Transverse colon (tissue), 4 donors: Measurements from ENCODE around the gene TOX2. TPM values are rescaled to one million over a fixed set of nuclear protein-coding genes. Genes with fewer than 3 reads are reported as not detected.
A peak's percentile ranks its signal among the peaks of the same experiment; 100 is the strongest.

Experiments
- DNase-seq: peaks from one replicate; pipeline ENCODE4 v3.0.0-alpha.2; 2019
- H3K27ac ChIP-seq, 4 donors: fragments of 200-600 bp; sonication (generic); 2 replicates each; pipeline ENCODE4 v1.5.1; 2016 to 2018; ENCODE audit warnings: inconsistent platforms in 4 of 4
- H3K27me3 ChIP-seq: fragments of 200-600 bp; sonication (generic); 2 replicates; pipeline ENCODE4 v1.5.1; 2017; ENCODE audit warnings: inconsistent platforms
- H3K36me3 ChIP-seq, 4 donors: fragments of 200-600 bp; sonication (generic); 2 replicates each; pipeline ENCODE4 v1.5.1; 2017 to 2019; ENCODE audit warnings: inconsistent platforms in 4 of 4
- H3K4me1 ChIP-seq, 4 donors: fragments of 200-600 bp; sonication (generic); 2 replicates each; pipeline ENCODE4 v1.5.1; 2017 to 2020; ENCODE audit warnings: inconsistent platforms in 4 of 4
- H3K4me3 ChIP-seq, 4 donors: fragments of 200-600 bp; sonication (generic); 1 replicate in 1 of 4; 2 replicates in 3 of 4; pipeline versions ENCODE4 v1.5.1 to v1.6.1; 2017 to 2019; ENCODE audit warnings: inconsistent platforms in 4 of 4
- H3K9me3 ChIP-seq, 2 donors: fragments of 200-600 bp; sonication (generic); 2 replicates each; pipeline ENCODE4 v1.5.1; 2017 to 2019; ENCODE audit warnings: inconsistent platforms in 2 of 2
- EP300 ChIP-seq: sonication (generic); formaldehyde crosslinking; IDR thresholded peaks from one replicate; pipeline ENCODE4 v1.6.1; 2017; ENCODE audit warnings: antibody characterized with exemption, low read depth
- POLR2A ChIP-seq: fragments of 450-650 bp; IDR thresholded peaks from one replicate; pipeline ENCODE4 v1.6.1; 2016; ENCODE audit warnings: antibody characterized with exemption, mild to moderate bottlenecking, moderate library complexity
- POLR2AphosphoS5 ChIP-seq, 3 donors: sonication (generic); formaldehyde crosslinking; IDR thresholded peaks; one replicate each; pipeline ENCODE4 v1.6.1; 2016; ENCODE audit warnings: antibody characterized with exemption in 3 of 3
- WGBS, 2 donors: methylation state at CpG; one replicate each; pipeline ENCODE4 v1.1.5; 2018; ENCODE audit warnings: low coverage in 1 of 2; 5-methylcytosine and 5-hydroxymethylcytosine counted together
- in situ Hi-C, 4 donors: fragments of 200-750 bp; cut with MboI; loops; one replicate each; pipeline versions ENCODE4 v1.15.0 to v1.15.1; 2017; ENCODE audit warnings: low sequenced_read_pairs in 3 of 4, low pct_ligation_motif_present in 1 of 4, low pct_unique_long_range_greater_than_20kb in 1 of 4
- intact Hi-C: fragments of 100-400 bp; cut with DNase I; formaldehyde crosslinking; loops from one replicate; pipeline ENCODE4 v1.15.1; 2023; ENCODE audit warnings: low total_unique reads
- total RNA-seq, 4 donors: library from RNA; depleted of rRNA; stranded (reverse); fragments of >200 nt; gene quantifications; one replicate each; pipeline ENCODE4 v1.1.0, GENCODE V29; 2016
- TF ChIP-seq, protein P1 (sequence below), 5 experiments: fragments of 200-600 bp in 3 of 5; fragments of 450-650 bp in 2 of 5; sonication (generic) in 3 of 5; IDR thresholded peaks; 1 replicate in 2 of 5; 2 replicates in 3 of 5; pipeline ENCODE4 v1.5.1; 2016 to 2017; ENCODE audit warnings: antibody characterized with exemption in 5 of 5, inconsistent platforms in 3 of 5, mild to moderate bottlenecking in 2 of 5, moderate library complexity in 1 of 5

Gene TOX2
- total RNA-seq, 4 donors from 2014 or later, result 1.5 to 15.7 (median 6.8) TPM

DNA sequence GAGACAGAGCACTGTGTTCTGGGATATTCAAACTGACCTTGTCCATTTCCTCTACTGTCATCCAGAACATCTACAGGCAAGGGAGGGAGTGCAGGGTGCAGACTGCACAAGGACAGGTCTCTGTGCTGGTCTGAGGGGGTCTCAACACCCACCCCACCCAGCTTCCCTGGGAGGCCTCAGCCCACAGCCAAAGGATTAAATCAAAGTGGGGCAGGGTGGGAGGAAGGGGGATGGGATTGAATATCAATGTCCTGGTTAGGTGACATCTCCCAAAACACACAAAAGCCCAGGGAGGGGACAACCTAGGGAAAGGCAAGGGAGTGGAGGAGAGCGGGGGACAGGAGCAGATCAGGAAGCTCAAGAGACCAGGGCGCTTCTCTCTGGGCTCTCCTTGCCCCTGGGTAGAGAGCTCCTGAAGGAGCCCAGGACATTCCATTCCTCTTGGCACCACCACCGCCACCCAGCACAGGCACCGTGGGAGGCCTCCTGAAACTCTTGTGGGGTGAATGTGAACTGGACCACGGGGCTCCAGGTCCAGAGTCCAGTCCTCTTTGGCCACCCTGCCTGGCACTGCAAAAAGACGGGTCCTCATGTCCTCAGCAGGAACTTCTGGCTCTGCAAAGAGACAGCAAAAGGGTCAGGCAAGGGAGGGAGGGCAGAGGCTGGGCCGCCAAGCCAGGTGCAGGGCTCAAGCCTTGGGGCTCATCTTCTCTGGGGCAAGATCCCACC, 198.4 kb downstream of the TOX2 start:
- Histone ChIP-seq H3K9me3 (peaks cover 0 to under 1% of the 10 kb centered on the region in 2 donors), H3K4me1 (peaks cover 0 to 8% (median 5%) of the 10 kb centered on the region in 4 donors), H3K4me3 (no peak overlapping the region), H3K36me3 (no peaks in the 10 kb centered on the region), H3K27me3 (peaks cover 16% of the 10 kb centered on the region), H3K27ac (peak overlapping the region in 2 of 4 donors; percentile 60 to 68)
- intact Hi-C loops (no loop called here), in situ Hi-C loops (loop anchor here in 2 of 4 donors (5.0 to 25.0 kb wide), 2 partner anchors 79 to 199 kb away; partner anchors contain the start of gene FITM2 (in 1 of the 2))
- WGBS, 2 donors, result 65% methylated on average over 5 of the region's 7 CpGs; no CpG with 5 or more reads in 1 of the 2 donors
- no peak for DNase-seq
- TF ChIP-seq POLR2AphosphoS5 (IDR thresholded peaks at IDR 0.05), result no peak
- TF ChIP-seq, protein P1, sequence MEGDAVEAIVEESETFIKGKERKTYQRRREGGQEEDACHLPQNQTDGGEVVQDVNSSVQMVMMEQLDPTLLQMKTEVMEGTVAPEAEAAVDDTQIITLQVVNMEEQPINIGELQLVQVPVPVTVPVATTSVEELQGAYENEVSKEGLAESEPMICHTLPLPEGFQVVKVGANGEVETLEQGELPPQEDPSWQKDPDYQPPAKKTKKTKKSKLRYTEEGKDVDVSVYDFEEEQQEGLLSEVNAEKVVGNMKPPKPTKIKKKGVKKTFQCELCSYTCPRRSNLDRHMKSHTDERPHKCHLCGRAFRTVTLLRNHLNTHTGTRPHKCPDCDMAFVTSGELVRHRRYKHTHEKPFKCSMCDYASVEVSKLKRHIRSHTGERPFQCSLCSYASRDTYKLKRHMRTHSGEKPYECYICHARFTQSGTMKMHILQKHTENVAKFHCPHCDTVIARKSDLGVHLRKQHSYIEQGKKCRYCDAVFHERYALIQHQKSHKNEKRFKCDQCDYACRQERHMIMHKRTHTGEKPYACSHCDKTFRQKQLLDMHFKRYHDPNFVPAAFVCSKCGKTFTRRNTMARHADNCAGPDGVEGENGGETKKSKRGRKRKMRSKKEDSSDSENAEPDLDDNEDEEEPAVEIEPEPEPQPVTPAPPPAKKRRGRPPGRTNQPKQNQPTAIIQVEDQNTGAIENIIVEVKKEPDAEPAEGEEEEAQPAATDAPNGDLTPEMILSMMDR (IDR thresholded peaks at IDR 0.05), result no peak
- no peak for TF ChIP-seq EP300
- no peak for TF ChIP-seq POLR2A

DNA sequence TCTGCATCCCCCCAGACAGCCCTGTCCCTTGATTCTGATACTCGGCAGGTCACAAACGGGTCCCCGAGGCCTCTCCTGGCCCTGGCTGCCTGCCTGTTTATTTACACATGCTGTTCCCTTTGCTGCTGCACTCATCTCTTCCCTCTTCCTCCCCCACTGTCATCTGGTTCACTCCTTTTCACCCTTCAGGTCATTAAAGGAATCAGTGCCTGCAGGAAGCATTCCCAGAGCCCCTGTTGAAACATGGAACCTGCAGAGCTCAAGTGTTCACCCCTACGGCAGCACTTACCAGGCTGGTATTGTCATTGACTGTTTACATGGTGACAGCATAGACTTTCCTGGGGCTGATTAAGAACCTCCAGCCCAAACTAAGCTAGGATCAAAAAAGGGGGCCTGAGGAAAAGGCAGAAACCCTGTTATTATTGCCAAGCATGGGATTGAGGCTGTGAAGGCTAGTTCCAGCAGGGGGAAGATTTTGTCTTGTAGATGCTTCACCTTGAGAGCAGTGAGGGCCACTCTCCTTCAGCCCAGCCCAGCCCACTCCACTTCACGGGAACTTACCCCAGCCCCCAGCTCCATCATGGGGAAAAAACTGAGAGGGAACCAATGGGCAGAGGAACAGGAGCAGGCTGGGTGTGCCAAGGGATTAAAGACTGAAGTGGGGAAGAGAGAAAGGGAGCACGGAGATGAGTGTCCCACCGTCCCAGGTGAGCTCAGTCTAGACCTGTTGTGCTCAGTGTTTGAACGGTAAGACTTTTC, 199.1 kb downstream of the TOX2 start:
- Histone ChIP-seq H3K9me3 (no peaks in the 10 kb centered on the region), H3K4me3 (no peak overlapping the region), H3K4me1 (peaks cover 0 to 8% (median 5%) of the 10 kb centered on the region in 4 donors), H3K27me3 (peaks cover 14% of the 10 kb centered on the region), H3K36me3 (no peaks in the 10 kb centered on the region), H3K27ac (peak overlapping the region in 2 of 4 donors; percentile 60 to 68)
- DNase-seq, result no peak
- TF ChIP-seq, protein P1 (IDR thresholded peaks at IDR 0.05), result no peak
- no peak for TF ChIP-seq EP300
- no peak for TF ChIP-seq POLR2A
- TF ChIP-seq POLR2AphosphoS5 (IDR thresholded peaks at IDR 0.05), result no peak
- 53 to 64% methylated on average over 7 to 8 of the region's 8 CpGs for WGBS, 2 donors
- intact Hi-C loops, result no loop called here
- in situ Hi-C loops, result loop anchor here in 2 of 4 donors (5.0 to 25.0 kb wide), 2 partner anchors 79 to 199 kb away; partner anchors contain the start of gene FITM2 (in 1 of the 2)

DNA sequence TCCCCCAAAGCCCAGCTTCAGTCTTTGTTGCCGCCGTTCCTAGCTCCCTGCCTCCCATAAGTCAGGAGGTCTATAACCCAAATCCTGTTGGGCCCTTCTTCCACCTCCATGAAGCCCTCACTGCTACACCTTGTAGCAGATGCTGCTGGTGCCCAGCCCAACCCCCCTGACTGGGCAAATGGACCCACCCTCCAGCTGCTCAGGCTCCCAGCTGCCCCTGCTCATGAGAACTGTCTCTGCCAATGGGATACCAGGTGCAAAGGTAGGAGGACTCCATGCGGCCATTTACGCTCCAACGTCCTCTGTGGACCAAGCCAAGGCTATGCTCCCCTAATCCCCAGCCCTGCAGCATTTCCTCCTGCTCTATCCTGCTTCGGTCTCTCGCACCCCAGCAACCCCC, 200.5 kb downstream of the TOX2 start:
- peaks cover 14% of the 10 kb centered on the region for H3K27me3 ChIP-seq
- H3K36me3 ChIP-seq, result no peaks in the 10 kb centered on the region
- intact Hi-C loops, result no loop called here
- in situ Hi-C loops, result loop anchor here in 1 of 4 donors (5.0 to 25.0 kb wide), 2 partner anchors 72 to 197 kb away; partner anchors contain the start of genes FITM2 and JPH2
- H3K9me3 ChIP-seq, result no peaks in the 10 kb centered on the region
- DNase-seq, result no peak
- no peak overlapping the region for H3K4me3 ChIP-seq
- H3K27ac ChIP-seq, result peak overlapping the region in 2 of 4 donors; percentile 25 to 67
- WGBS, 2 donors, result 83 to 85% methylated on average over 1 to 7 of the region's 7 CpGs
- peaks cover 0 to 8% (median 5%) of the 10 kb centered on the region in 4 donors for H3K4me1 ChIP-seq
- no peak for TF ChIP-seq POLR2A
- TF ChIP-seq EP300, result no peak
- TF ChIP-seq, protein P1 (IDR thresholded peaks at IDR 0.05), result no peak
- TF ChIP-seq POLR2AphosphoS5 (IDR thresholded peaks at IDR 0.05), result no peak
